NCI-H2196 (cell line): ENCODE measurements around the gene CD163.
"Not testable (repeated sequence)": the region's sequence is repeated elsewhere in the genome, so short reads cannot be mapped to it uniquely, and the experiment has no call there.

Experiments
- DNase-seq: peaks from one replicate; lab custom pipeline; 2025; ENCODE audit not compliant: unreplicated experiment; lab: John Stamatoyannopoulos, UW

Gene CD163

DNA sequence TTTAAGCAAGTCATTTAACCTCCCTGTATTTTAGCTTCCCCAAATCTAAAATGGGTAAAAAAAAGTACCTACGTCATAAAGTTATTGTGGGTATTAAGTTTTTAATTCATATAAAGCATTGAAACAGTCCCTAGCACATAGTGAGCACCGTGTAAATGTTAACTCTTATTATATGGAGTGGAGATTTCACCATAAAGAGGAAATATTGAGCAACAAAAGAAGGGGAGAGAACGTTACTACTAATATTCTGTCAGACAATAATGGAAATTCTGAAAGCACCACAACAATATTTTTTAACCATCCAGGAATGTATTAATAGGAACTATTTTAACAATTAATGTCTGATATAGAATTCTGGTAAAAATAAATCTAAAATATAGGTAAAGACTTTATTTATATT is 51.8 kb downstream of the CD163 start:
- DNase-seq: no peak

DNA sequence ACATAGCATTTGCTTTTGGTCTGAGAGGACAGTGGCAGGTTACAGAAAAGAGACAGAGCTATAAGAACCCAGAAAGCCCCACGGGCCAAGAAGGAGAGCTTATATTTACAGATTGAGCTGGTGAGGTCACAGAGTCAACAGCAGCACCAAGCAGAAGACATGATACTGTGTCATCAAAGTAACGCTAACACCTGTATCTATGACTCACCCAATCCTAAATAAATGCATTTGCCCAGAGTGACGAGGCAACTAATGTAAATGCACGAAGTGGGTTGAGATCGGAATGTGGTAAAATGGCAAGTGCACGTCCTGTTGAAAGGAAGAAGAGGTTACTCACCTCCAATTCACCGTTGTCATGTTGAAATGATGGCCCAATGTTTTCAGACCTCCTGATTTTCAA is 52.9 kb downstream of the CD163 start:
- DNase-seq: no peak

DNA sequence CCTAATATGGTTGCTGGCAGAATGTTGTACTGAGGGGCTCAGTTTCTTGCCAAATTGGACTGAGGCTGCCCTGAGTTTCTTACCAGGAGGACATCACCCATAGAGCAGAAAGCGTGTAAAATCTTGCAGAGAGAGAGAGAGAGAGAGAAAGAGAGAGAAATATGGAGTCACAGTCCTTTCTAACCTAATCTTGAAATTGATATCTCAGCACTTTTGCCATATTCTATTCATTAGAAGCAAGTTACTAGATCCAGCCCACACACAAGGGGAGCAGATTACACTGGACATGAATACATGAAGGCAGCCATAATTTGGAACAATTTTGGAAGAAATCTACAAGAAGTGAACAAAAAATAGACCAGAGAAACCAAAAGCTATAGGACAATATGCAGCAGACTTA is 55.5 kb downstream of the CD163 start:
- DNase-seq: no peak

DNA sequence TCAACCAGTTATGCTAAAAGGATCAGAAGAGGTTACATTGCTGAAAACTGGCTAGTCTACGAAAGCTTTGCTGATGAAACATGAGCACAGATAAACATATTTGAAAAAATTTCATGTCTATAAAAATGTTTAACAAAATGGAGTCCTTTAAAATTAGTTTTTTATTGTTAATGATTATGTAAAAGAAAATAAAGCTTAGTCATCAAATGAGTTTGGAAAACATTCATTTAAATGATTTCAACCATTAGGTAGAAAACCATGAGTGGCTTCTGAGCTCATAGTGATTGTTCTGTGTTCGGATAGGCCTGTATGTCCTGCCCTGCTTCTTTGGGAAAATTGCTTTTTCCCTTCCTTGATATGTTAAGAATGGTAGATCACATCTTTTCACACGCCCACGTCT is 59.0 kb downstream of the CD163 start:
- DNase-seq: no peak

DNA sequence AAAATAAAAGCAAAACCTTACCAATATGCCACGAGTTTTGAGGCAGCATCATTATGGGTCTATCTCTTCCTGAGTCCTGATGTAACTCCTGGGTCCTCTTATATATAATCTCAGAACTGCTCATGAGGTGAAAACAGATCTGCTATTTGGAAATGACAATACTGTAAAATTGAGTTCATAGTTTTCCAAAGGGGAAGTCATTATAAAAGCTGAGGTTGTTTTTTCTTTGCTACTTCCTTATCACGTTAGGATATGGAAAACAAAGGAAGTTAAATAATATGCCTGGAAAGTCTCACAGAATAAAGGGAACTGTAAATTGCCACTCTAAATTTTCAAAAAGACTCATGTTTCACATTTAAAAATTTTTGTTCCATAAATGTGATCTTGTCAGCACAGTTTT is 59.5 kb downstream of the CD163 start, which contains the start of gene CD163L1:
TSS of gene CD163L1 (minus strand) at position 78 of the 400 bp plus-strand sequence. CDS start at position 52, 26 bp downstream.
- no peak for DNase-seq

DNA sequence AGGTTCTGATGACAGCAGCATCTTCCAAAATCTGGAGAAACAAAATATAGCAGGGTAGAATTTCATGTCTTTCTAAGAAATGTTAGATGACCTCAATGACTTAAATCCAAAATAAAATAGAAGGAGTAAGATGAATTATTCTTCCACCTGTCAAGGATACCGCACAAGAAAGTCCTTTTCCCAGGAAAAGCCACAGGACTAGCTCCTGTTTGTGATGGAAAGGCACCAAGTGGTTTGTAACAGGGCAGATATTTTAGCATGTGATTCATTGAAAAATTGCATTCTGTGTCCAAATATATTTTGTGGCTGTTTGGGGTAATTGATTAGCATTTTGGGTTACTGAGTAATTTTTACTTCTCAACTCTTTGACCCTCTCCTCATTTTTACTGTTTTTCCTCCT is 62.4 kb downstream of the CD163 start:
- no peak for DNase-seq

DNA sequence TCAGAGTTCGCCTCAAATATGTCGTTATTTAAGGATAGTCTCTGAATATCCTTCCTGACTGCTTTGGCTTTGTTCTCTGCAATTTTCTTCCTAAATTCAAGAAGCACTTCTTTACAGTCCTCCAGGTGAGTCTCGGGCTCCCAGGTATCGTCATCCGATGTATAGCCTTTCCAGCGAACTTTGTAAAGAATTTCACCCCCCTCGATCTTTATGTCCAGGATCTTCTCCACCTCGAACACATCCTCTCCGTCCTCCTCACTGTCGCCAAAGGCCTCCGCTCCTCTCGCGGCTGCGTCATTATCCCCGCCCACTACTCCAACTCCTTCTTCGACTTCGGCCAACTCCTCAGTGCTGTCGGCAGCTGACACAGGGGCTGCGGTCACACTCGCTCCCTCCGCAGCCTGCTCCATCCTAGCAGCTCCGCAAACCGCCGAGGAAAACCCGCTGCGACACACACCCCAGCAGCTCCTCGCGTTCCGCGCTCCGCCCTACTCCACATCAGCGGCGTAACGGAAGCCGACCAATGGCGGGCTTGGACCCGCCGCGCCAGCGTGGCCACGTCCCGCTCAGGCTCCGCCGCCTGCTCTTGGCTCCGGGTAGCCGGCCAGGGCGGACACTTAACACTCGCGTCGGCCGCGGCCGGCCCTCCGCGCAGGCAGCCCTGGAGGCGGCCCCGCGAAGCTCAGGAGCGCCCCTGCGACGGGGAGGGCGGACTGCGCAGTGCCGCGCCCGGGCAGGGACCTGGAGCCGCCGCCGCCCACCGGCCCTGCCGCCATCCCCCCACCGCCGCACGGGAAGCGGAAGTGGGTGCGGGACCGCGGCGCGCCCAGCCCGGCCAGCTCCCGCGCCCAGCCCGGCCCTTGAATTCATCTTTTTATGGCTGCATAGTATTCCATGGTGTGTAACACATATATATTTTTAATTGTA is 63.7 kb downstream of the CD163 start:
- DNase-seq: no peak

DNA sequence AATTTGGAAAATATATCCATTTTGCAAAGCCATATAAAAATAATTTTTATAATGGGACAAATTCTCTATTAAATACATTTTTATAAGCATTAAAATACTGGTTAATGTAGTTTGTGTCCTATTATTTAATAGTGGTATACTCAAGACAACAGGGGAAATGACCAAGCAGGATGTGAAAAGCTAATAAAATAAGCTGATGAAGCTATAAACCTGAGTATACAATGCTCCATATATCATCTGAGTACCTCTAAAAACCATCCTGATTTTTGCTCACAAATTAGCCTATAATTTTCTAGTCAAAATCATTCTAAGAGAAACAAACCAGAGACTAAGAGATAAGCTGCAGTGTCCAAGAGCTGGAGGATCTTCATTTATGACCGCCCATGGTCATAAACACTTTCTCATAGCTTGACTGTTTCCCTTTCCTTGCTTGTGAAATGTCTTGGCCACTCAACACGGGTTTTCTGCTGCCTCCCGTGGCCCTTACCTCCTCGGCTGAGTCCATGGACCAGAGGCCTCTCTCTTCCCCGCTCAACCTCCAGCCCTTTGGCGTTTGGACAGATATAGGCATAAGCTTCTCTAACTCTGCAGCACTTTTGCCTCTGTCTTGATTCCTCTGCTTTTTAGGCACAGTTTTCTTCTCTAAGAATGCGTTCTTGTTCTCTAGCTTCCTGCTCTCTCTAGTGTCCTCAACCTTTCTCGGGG is 65.1 kb downstream of the CD163 start:
- DNase-seq: not testable (repeated sequence)

DNA sequence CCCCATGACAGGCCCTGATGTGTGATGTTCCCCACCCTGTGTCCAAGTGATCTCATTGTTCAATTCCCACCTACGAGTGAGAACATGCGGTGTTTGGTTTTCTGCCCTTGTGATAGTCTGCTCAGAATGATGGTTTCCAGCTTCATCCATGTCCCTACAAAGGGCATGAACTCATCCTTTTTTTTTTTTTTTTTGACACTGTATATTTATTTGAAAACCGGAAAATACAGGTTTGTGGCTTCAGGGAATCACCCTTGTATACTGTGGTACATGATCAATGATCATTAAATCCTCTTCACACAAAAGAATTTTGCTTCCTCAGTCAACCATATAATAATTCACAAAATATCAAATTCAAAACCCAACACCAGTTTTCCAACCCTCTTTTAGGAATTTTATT is 66.1 kb downstream of the CD163 start:
- not testable (repeated sequence) for DNase-seq

DNA sequence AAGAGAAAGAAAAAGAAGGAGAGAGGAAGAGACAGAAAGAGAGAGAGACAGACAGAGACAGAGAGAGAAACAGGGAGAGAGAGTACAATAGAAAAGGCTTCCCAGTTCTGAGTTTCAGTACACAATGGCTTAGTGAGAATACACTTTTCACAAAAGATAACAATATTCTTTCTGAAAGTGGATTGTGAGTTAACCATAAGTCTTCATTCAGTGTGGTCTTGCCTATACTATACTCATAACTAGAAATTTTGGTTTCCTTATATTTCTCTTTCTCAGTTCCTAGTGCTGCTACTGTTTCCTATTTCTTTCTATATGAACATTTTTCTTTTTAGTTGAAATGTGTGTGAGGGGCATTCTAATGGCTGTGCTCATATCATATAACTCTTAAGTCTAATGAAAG is 68.9 kb downstream of the CD163 start:
- DNase-seq: no peak

DNA sequence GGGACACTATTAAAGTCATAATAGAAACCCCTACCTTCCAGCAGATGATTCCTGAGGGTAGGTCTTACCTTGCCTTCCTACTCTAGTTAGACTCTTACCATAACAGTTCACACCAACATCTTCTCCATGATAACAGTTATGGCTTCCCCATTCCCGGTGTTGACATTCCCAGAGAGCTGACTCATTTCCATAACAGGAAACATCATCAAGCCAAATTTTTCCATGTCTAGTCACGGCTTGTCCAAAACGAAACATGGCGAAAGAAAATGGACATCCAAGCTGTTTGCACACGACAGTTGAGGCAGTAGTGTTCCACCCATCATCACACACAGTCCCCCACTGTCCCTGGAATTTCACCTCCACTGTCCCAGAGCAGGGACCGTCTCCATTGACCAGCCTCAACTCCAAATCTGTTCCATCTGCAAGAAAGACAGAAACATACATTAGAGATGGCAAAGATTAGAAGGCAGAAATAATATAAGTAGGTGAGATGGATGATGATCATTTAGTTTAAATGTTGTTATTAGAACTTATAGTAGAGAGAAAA is 70.2 kb downstream of the CD163 start:
- no peak for DNase-seq

DNA sequence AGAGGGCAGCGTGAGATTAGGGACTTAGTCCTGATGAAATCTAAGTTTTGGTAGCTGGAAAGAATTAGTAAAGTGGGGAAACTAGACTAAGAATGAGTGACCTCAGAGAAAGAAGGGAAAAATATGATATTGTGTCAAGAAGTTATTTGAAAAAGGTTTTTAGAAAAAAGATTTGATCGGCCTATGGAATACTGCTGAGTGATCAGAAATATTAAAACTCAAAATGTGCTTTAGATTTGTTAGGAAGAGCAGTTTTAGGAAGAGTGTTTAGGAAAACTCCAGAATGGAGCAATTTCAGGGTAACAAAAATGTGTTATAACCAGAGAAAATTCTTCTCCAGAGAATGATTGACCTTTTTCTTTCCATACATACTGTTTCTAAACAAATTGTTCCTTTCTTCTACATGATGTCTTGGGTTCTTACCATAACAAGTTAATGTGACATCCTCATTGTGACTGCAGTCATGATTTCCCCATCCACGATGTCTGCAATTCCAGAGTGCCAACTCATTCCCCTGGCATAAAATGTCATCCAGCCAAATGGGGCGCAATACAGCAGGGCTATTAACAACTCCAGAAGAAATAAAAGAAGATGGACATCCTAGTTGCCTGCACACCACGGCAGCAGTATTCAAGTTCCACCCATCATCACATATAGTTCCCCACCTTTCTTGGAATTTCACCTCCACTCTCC is 71.4 kb downstream of the CD163 start:
- DNase-seq: no peak
